Neutrophil (primary cell): Measurements from ENCODE around the gene CNR2.
"Not testable (repeated sequence)": the region's sequence is repeated elsewhere in the genome, so short reads cannot be mapped to it uniquely, and the experiment has no call there.

Source experiments
- H3K27ac ChIP-seq: fragments of 200-600 bp; sonication (generic); 2 replicates; pipeline ENCODE4 v1.5.1; 2016; ENCODE audit warnings: mild to moderate bottlenecking, moderate library complexity
- H3K27me3 ChIP-seq: fragments of 200-600 bp; sonication (generic); 2 replicates; pipeline ENCODE4 v1.6.0; 2016; ENCODE audit warnings: mild to moderate bottlenecking
- H3K36me3 ChIP-seq: fragments of 200-600 bp; sonication (generic); 2 replicates; pipeline ENCODE4 v1.5.1; 2017
- H3K4me1 ChIP-seq, 2 experiments: fragments of 200-600 bp in 1 of 2; sonication (generic) in 1 of 2; 1 replicate in 1 of 2; 2 replicates in 1 of 2; pipeline versions ENCODE4 v1.5.1 to v1.6.1; 2013 to 2016; ENCODE audit warnings: low read depth in 1 of 2, low read length in 1 of 2, mild to moderate bottlenecking in 1 of 2, moderate library complexity in 1 of 2; ENCODE audit not compliant: control insufficient read depth in 1 of 2, insufficient read depth in 1 of 2
- H3K4me3 ChIP-seq, 2 experiments: fragments of 200-600 bp in 1 of 2; sonication (generic) in 1 of 2; 1 replicate in 1 of 2; 2 replicates in 1 of 2; pipeline ENCODE4 v1.5.1; 2013 to 2016; ENCODE audit warnings: low read depth in 1 of 2, low read length in 1 of 2, mild to moderate bottlenecking in 1 of 2, moderate library complexity in 1 of 2
- H3K9me3 ChIP-seq: fragments of 200-600 bp; sonication (generic); 2 replicates; pipeline ENCODE4 v1.5.1; 2016
- TF ChIP-seq, protein P1 (sequence below): fragments of 200-600 bp; sonication (generic); IDR thresholded peaks from 2 replicates; pipeline ENCODE4 v1.5.1; 2016; ENCODE audit warnings: antibody characterized with exemption

Gene CNR2

DNA sequence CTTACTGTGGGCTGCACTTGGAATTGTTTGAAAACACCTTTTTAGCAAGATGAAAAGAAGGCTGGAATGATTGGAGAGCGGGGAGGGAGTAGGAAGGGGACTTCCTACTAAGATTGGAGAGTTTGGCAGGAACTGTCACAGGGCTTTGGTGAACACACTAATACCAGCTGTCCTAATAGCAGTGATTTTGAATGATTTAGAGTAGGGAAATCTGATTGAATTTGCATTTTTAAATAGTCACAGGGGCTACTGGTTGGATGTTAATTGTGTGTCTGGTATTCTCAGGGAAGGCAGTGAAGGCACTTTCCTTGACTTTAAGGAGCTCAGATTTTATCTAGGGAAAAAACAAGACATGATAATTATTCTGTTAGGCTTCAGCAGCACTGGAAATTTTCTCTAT lies 85.4 kb downstream of the CNR2 start:
- Histone ChIP-seq H3K4me3 (no peak overlapping the region), H3K4me1 (peaks cover 10 to 18% of the 10 kb centered on the region in 2 experiments), H3K9me3 (no peaks in the 10 kb centered on the region), H3K27ac (no peak overlapping the region), H3K27me3 (no peaks in the 10 kb centered on the region), H3K36me3 (no peaks in the 10 kb centered on the region)
- TF ChIP-seq, protein P1, sequence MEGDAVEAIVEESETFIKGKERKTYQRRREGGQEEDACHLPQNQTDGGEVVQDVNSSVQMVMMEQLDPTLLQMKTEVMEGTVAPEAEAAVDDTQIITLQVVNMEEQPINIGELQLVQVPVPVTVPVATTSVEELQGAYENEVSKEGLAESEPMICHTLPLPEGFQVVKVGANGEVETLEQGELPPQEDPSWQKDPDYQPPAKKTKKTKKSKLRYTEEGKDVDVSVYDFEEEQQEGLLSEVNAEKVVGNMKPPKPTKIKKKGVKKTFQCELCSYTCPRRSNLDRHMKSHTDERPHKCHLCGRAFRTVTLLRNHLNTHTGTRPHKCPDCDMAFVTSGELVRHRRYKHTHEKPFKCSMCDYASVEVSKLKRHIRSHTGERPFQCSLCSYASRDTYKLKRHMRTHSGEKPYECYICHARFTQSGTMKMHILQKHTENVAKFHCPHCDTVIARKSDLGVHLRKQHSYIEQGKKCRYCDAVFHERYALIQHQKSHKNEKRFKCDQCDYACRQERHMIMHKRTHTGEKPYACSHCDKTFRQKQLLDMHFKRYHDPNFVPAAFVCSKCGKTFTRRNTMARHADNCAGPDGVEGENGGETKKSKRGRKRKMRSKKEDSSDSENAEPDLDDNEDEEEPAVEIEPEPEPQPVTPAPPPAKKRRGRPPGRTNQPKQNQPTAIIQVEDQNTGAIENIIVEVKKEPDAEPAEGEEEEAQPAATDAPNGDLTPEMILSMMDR: no peak

DNA sequence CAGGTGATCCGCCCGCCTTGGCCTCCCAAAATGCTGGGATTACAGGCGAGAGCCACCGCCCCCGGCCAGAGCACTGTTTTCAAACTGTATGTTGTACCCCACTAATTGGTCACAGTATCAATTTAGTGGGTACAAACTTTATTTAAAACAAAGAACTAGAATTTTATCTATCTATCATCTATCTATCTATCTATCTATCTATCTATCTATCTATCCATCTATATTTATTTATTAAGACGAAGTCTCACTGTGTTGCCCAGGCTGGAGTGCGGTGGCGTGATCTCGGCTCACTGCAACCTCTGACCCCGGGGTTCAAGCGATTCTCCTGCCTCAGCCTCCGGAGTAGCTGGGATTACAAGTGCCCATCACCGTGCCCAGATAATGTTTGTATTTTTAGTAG lies 86.6 kb downstream of the CNR2 start:
- H3K4me3 ChIP-seq, H3K9me3 ChIP-seq, H3K36me3 ChIP-seq, H3K27ac ChIP-seq, H3K27me3 ChIP-seq: not testable (repeated sequence)
- peaks cover 10 to 18% of the 10 kb centered on the region in 2 experiments for H3K4me1 ChIP-seq

DNA sequence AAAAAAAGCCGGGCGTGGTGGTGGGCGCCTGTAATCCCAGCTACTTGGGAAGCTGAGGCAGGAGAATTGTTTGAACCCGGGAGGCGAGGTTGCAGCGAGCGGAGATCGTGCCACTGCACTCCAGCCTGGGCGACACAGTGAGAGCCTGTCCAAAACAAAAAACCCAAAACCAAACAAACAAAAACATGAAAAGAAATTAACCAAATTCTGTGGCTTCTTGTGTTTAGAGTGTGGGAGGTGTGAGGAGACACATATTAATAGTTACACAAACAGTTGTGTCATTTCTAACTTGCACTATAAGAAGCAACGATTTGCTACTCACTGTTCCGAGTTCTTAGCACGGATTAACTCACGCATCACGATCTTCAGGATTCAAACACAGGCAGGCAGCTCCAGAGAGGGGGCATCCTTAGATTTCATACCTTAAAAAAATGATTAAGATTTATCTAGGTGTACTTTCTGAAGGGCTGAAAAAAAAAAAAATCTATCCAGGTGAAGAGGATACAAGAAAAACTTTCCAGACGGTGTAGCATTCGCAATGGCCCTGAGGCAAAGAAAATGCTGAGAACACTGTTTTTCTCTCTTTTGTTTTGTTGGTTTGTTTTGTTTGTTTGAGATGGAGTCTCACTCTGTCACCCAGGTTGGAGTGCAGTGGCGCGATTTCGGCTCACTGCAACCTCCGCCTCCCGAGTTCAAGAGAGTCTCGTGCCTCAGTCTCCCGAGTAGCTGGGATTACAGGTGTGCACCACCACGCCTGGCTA lies 87.2 kb downstream of the CNR2 start:
- Histone ChIP-seq H3K36me3 (no peaks in the 10 kb centered on the region), H3K4me3 (peak overlapping the region; percentile 80 to 94), H3K9me3 (no peaks in the 10 kb centered on the region), H3K4me1 (peaks cover 10 to 18% of the 10 kb centered on the region in 2 experiments), H3K27me3 (no peaks in the 10 kb centered on the region), H3K27ac (no peak overlapping the region)
- TF ChIP-seq, protein P1: no peak

DNA sequence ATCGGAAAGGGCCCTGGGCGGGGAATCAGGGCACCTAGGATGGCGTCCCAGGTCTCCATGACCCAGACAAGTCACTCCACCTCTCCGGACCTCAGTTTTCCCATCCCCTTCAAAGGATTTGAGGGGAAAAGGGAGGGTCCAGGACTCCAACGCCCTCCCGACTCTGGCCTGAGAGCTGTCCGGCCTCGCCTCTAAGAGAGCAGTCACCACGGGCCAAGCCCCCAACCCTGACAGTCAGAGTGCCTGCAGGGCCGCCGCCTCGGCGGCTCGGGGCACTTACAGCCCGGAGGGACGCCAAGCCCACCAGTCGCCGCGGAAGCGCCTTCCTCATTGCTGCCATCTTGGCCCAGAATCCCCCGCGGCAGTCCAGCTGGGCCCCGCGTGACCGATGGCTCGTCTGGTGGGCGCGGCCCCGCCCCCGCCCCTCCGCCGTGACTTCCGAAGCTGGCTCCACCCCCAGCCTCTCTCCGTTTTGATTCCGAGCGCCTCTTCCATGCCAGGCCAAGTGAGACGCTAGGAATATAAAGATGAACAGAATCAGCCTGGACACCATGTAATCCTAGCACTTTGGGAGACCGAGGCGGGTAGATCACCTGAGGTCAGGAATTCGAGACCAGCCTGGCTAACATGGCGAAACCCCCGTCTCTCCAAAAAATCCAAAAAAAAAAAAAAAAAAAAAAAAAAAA lies 87.9 kb downstream of the CNR2 start, which contains the start of gene HMGCL:
HMGCL (minus strand) TSS at position 354 of the 686 bp plus-strand sequence; CDS start at position 340, 14 bp downstream.
- H3K27me3 ChIP-seq: no peaks in the 10 kb centered on the region
- TF ChIP-seq, protein P1: no peak
- peak within 1 kb of the TSS; percentile 83 for H3K27ac ChIP-seq
- peak within 1 kb of the TSS; percentile 80 to 94 for H3K4me3 ChIP-seq
- peaks cover 10 to 18% of the 10 kb centered on the region in 2 experiments for H3K4me1 ChIP-seq
- no peaks in the 10 kb centered on the region for H3K9me3 ChIP-seq
- peaks cover 2% of the 10 kb centered on the region for H3K36me3 ChIP-seq

DNA sequence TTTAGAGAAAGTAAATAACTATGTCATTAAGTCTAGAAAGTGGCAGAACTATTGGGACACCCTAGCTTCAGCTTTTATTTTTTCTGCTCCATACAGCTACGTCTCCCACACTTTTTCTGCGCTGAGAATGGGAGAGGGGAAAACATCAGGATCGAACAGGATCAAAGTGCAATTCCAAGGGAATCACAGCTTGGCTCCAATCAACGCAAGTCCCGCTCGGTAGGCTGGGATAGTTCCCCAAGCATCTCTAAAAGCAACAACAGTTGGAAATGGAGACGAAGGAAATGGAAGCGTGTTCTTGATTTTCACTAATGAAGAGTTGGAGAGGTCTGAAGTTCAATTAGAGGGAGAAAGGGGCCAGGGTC lies 88.5 kb downstream of the CNR2 start:
- Histone ChIP-seq H3K27ac (peak overlapping the region; percentile 83), H3K36me3 (peaks cover 7% of the 10 kb centered on the region), H3K9me3 (no peaks in the 10 kb centered on the region), H3K4me3 (peak overlapping the region; percentile 80 to 94), H3K4me1 (peaks cover 10 to 18% of the 10 kb centered on the region in 2 experiments), H3K27me3 (no peaks in the 10 kb centered on the region)
- TF ChIP-seq, protein P1: no peak

DNA sequence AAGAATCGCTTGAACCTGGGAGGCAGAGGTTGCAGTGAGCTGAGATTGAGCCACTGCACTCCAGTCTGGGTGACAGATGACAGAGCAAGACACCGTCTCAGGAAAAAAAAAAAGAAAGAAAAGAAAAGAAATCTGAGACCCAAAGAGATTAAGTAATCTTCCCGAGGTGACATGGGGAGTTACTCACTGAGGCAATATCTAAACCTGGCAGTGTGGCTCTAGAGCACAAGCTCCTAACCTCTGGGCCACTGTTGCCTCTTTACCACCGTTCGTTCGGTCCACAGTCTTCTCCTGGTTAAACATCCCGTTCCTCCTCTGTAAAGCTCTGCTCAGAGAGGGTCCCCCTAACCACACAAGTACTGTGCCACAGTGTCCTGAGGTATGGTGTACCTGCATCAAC lies 89.4 kb downstream of the CNR2 start:
- Histone ChIP-seq H3K36me3 (peaks cover 13% of the 10 kb centered on the region), H3K4me1 (peaks cover 10 to 18% of the 10 kb centered on the region in 2 experiments), H3K27me3 (no peaks in the 10 kb centered on the region), H3K9me3 (no peaks in the 10 kb centered on the region), H3K4me3 (no peak overlapping the region), H3K27ac (no peak overlapping the region)
- TF ChIP-seq, protein P1: no peak
